OCI-LY1 (cell line): Measurements from ENCODE around the gene ITLN1.

Experiments used
- EZH2 ChIP-seq: fragments of 200-600 bp; sonication (generic), shearing (Covaris generic); IDR thresholded peaks from 2 replicates; pipeline ENCODE4 v1.8.0; 2017; ENCODE audit warnings: borderline replicate concordance, mixed run types, mild to moderate bottlenecking, antibody characterized with exemption, low read length, moderate library complexity, mixed read lengths
- TF ChIP-seq, protein P1 (sequence below): fragments of 200-600 bp; sonication (generic), shearing (Covaris generic); IDR thresholded peaks from 2 replicates; pipeline ENCODE4 v1.5.1; 2017; ENCODE audit warnings: mild to moderate bottlenecking, antibody characterized with exemption, low read length, moderate library complexity, mixed read lengths

DNA sequence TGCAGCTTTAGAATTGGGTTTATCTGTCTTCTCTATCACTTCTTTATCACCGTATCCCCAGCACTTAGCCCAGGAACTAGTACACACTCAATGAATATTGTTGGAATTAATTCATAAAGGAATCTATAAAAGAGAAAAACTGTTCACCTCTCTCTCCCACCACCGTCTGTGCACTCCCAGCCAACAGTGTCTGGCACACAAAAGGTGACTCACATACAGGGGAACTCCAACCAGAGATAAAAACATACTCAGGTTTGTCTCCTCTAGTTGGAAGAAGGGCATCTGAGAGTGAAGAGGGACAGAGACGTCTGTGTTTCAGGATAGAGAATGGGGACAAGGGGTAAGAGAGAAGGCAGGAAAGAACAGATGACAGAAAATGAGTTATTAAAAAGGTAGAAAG is 10.0 kb downstream of the ITLN1 start:
- TF ChIP-seq EZH2: no peak
- TF ChIP-seq, protein P1, sequence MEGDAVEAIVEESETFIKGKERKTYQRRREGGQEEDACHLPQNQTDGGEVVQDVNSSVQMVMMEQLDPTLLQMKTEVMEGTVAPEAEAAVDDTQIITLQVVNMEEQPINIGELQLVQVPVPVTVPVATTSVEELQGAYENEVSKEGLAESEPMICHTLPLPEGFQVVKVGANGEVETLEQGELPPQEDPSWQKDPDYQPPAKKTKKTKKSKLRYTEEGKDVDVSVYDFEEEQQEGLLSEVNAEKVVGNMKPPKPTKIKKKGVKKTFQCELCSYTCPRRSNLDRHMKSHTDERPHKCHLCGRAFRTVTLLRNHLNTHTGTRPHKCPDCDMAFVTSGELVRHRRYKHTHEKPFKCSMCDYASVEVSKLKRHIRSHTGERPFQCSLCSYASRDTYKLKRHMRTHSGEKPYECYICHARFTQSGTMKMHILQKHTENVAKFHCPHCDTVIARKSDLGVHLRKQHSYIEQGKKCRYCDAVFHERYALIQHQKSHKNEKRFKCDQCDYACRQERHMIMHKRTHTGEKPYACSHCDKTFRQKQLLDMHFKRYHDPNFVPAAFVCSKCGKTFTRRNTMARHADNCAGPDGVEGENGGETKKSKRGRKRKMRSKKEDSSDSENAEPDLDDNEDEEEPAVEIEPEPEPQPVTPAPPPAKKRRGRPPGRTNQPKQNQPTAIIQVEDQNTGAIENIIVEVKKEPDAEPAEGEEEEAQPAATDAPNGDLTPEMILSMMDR: no peak
